ENCODE results near the gene EHD2. TPM values are rescaled to one million over a fixed set of nuclear protein-coding genes. Genes with fewer than 3 reads are reported as not detected.

The EHD2 gene
- polyA plus RNA-seq, 3 donors, result not detected

DNA sequence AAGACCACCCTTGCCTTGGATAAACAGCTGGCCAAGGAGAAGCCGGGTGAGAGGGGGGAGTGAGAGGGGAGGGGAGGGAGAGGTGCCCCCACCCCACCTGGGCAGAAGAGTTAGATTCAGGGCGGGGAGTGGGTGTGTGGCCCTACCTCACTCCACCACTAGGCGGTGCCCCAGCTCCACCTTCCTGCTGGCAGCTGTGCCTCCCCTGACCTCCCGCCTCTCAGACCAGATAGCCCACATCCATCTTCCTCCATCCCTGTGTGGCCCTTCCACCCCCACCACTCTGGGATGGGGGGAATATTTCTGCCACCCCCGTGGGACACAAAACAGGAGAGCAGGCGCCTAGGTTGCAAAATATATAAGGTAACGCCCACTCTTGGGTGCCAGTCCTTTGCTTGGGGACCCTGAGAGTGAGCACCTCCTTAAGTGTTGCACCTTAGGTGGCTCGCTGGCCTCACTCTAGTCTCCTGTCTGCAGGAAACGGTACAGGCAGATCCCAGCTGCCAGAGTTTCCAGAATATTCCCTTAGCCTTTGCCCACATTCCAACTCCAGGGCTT, 13.8 kb upstream of the EHD2 start:
- WGBS (ENCODE audit: insufficient coverage), result 81% methylated on average over 5 of the region's 9 CpGs
- no peak overlapping the region for H3K9ac ChIP-seq (ENCODE audit: insufficient read depth, low read length, poor library complexity, severe bottlenecking)
- TF ChIP-seq, protein P1, sequence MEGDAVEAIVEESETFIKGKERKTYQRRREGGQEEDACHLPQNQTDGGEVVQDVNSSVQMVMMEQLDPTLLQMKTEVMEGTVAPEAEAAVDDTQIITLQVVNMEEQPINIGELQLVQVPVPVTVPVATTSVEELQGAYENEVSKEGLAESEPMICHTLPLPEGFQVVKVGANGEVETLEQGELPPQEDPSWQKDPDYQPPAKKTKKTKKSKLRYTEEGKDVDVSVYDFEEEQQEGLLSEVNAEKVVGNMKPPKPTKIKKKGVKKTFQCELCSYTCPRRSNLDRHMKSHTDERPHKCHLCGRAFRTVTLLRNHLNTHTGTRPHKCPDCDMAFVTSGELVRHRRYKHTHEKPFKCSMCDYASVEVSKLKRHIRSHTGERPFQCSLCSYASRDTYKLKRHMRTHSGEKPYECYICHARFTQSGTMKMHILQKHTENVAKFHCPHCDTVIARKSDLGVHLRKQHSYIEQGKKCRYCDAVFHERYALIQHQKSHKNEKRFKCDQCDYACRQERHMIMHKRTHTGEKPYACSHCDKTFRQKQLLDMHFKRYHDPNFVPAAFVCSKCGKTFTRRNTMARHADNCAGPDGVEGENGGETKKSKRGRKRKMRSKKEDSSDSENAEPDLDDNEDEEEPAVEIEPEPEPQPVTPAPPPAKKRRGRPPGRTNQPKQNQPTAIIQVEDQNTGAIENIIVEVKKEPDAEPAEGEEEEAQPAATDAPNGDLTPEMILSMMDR (IDR thresholded peaks at IDR 0.05), result peak; percentile 87
- no peaks in the 10 kb centered on the region for H3K9me3 ChIP-seq (replicated peaks in 1 of 2; ENCODE audit: control insufficient read depth in 1 of 2, insufficient read depth in 1 of 2, low read length in 2 of 2)
- Mint-ChIP-seq H3K27ac (no peak overlapping the region), H3K27me3 (ENCODE audit: low read depth in 3 of 3) (no peaks in the 10 kb centered on the region), H3K4me1 (peaks cover 5% of the 10 kb centered on the region), H3K36me3 (peaks cover 38 to 68% of the 10 kb centered on the region in 2 donors), H3K4me3 (no peak overlapping the region), H3K9me3 (peaks cover 0 to 1% (median 0%) of the 10 kb centered on the region in 7 donors)
- intact Hi-C loops (cut with micrococcal nuclease), result loop anchor here (2.0 to 5.0 kb wide), 3 partner anchors 187 to 417 kb away; no protein-coding TSS in a partner anchor
- H3K4me1 ChIP-seq (ENCODE audit: control insufficient read depth in 1 of 2, insufficient read depth in 2 of 2, low read length in 2 of 2), result peaks cover 0 to 3% of the 10 kb centered on the region in 2 donors
- H3K27ac ChIP-seq (ENCODE audit: low read depth in 1 of 2, low read length in 2 of 2), result no peak overlapping the region
- H3K36me3 ChIP-seq (replicated peaks in 1 of 2; ENCODE audit: control insufficient read depth in 1 of 2, insufficient read depth in 2 of 2, low read length in 2 of 2), result peaks cover 43 to 74% of the 10 kb centered on the region in 2 donors
- H2AFZ ChIP-seq (ENCODE audit: insufficient read depth, low read depth, low read length, poor library complexity, severe bottlenecking), result no peak overlapping the region
- H3K27me3 ChIP-seq (ENCODE audit: control insufficient read depth in 2 of 2, insufficient read depth in 2 of 2, low read length in 2 of 2), result no peaks in the 10 kb centered on the region
- no peak overlapping the region for H3K4me2 ChIP-seq (replicated peaks; ENCODE audit: extremely low read depth, low read length, poor library complexity, severe bottlenecking)
- peaks cover 22% of the 10 kb centered on the region for H4K20me1 ChIP-seq (ENCODE audit: insufficient read depth, low read length)
- no peak overlapping the region for H3K4me3 ChIP-seq (replicated peaks in 1 of 3; ENCODE audit: low read depth in 2 of 3, low read length in 3 of 3)
- peak; percentile 29 to 50 (median 46) for DNase-seq
- no peaks in the 10 kb centered on the region for H3K79me2 ChIP-seq (ENCODE audit: insufficient read depth, low read length)

GRCh38 chr19:47700934-47701716, 12.1 kb upstream of the EHD2 start:
- TF ChIP-seq, protein P1 (IDR thresholded peaks at IDR 0.05), result no peak
- Histone ChIP-seq H3K4me1 (ENCODE audit: control insufficient read depth in 1 of 2, insufficient read depth in 2 of 2, low read length in 2 of 2) (peaks cover 0 to 3% of the 10 kb centered on the region in 2 donors), H3K36me3 (replicated peaks in 1 of 2; ENCODE audit: control insufficient read depth in 1 of 2, insufficient read depth in 2 of 2, low read length in 2 of 2) (peaks cover 36 to 60% of the 10 kb centered on the region in 2 donors), H3K27me3 (ENCODE audit: control insufficient read depth in 2 of 2, insufficient read depth in 2 of 2, low read length in 2 of 2) (no peaks in the 10 kb centered on the region), H3K27ac (ENCODE audit: low read depth in 1 of 2, low read length in 2 of 2) (no peak overlapping the region), H3K9me3 (replicated peaks in 1 of 2; ENCODE audit: control insufficient read depth in 1 of 2, insufficient read depth in 1 of 2, low read length in 2 of 2) (no peaks in the 10 kb centered on the region), H3K79me2 (ENCODE audit: insufficient read depth, low read length) (no peaks in the 10 kb centered on the region), H3K4me2 (replicated peaks; ENCODE audit: extremely low read depth, low read length, poor library complexity, severe bottlenecking) (no peak overlapping the region), H4K20me1 (ENCODE audit: insufficient read depth, low read length) (peaks cover 22% of the 10 kb centered on the region), H2AFZ (ENCODE audit: insufficient read depth, low read depth, low read length, poor library complexity, severe bottlenecking) (no peak overlapping the region), H3K9ac (ENCODE audit: insufficient read depth, low read length, poor library complexity, severe bottlenecking) (no peak overlapping the region), H3K4me3 (replicated peaks in 1 of 3; ENCODE audit: low read depth in 2 of 3, low read length in 3 of 3) (no peak overlapping the region)
- Mint-ChIP-seq H3K27me3 (ENCODE audit: low read depth in 3 of 3) (peaks cover under 1 to 2% (median 2%) of the 10 kb centered on the region in 3 donors), H3K4me3 (no peak overlapping the region), H3K27ac (no peak overlapping the region), H3K36me3 (peaks cover 31 to 58% of the 10 kb centered on the region in 2 donors), H3K4me1 (peaks cover 5% of the 10 kb centered on the region), H3K9me3 (peaks cover 0 to 1% (median 0%) of the 10 kb centered on the region in 7 donors)
- 96% methylated on average over 27 of the region's 43 CpGs for WGBS (ENCODE audit: insufficient coverage)
- DNase-seq, result no peak
- intact Hi-C loops (cut with micrococcal nuclease), result loop anchor here in 1 of 2 donors (10.0 kb wide), 1 partner anchor 426 kb away; the partner anchor contains the start of gene INAFM1
